Natural killer cell treated with Interleukin-12 subunit alpha and Interleukin-12 subunit beta and Interleukin-15 and Interleukin-18, amount 100 ng/mL, for 72 hours (primary cell): Measurements from ENCODE around the gene HMGB1. TPM values are rescaled to one million over a fixed set of nuclear protein-coding genes. Genes with fewer than 3 reads are reported as not detected.
A peak's percentile ranks its signal among the peaks of the same experiment; 100 is the strongest.

Experiments used
- ATAC-seq, 2 donors: fragments of 150-1000 bp; cut with Tn5 transposase in 1 of 2; sonication (Bioruptor Pico), chemical (Tn5 transposase) in 1 of 2; 2 replicates each; pipeline ENCODE4 v1.10.0; 2021
- DNase-seq: peaks from one replicate; pipeline ENCODE4 v3.0.0; 2022; ENCODE audit warnings: low spot score
- H3K27ac Mint-ChIP-seq, 2 donors: 1 replicate in 1 of 2; 2 replicates in 1 of 2; pipeline ENCODE4 v1.8.0; 2022; ENCODE audit warnings: mixed read lengths in 2 of 2, mild to moderate bottlenecking in 1 of 2, moderate library complexity in 1 of 2
- H3K27me3 Mint-ChIP-seq, 2 donors: 1 replicate in 1 of 2; 2 replicates in 1 of 2; pipeline ENCODE4 v1.8.0; 2022; ENCODE audit warnings: mixed read lengths in 2 of 2
- H3K36me3 Mint-ChIP-seq: one replicate; pipeline ENCODE4 v1.8.0; 2022; ENCODE audit warnings: mixed read lengths
- H3K4me1 Mint-ChIP-seq, 2 donors: 1 replicate in 1 of 2; 2 replicates in 1 of 2; pipeline ENCODE4 v1.8.0; 2022; ENCODE audit warnings: low read depth in 2 of 2, mixed read lengths in 2 of 2, mild to moderate bottlenecking in 1 of 2
- H3K4me3 Mint-ChIP-seq: one replicate; pipeline ENCODE4 v1.8.0; 2022; ENCODE audit warnings: mixed read lengths
- H3K9me3 Mint-ChIP-seq: 2 replicates; pipeline ENCODE4 v1.8.0; 2022; ENCODE audit warnings: mixed read lengths
- total RNA-seq, 2 donors: library from RNA; stranded (reverse); gene quantifications; one replicate each; pipeline ENCODE4 v1.2.3, GENCODE V29; 2022

Gene HMGB1
- total RNA-seq, 2 donors from 2014 or later, result 302 to 423 TPM

DNA sequence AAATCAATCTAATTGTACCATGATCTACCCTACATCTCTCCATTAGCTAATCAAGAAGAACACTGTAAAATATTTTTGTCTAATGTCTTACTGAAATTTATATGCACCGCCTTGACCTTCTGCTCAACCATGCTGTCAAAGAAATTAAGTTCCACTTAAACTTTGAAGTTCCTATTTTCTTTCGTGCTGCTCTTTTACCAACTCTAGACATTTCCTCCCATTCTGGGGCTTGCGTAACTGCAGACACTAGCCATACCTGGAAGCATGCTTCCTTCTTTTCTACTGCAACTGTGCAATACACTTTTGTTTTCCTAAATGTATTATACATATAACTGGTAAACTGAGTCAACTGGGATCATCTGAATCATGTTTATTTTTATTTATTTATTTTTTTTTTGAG is 51.9 kb downstream of the HMGB1 start:
- Mint-ChIP-seq H3K27ac (no peak overlapping the region), H3K27me3 (no peaks in the 10 kb centered on the region), H3K4me1 (peaks cover 0 to 3% of the 10 kb centered on the region in 2 donors), H3K36me3 (no peaks in the 10 kb centered on the region), H3K9me3 (no peaks in the 10 kb centered on the region), H3K4me3 (no peak overlapping the region)
- no peak for DNase-seq
- no peak for ATAC-seq

DNA sequence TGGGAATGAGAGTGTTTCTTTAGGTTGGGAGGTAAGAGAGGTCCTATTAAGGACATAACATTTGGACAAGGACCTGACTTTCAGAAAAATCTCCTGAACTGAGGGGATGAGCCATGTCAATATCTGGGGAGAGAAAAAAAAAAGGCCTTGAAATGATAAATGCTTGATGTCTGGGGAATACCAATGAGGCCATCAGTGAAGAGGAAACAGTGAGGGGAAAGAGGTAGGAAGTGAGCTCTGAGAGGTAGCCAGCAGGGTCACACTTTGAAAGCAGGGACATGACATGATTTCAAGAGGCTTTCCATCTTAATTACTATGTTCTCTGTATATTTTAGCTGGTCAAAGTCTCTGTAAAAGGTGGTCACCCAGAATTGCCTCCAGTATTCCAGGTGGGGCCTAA is 53.4 kb downstream of the HMGB1 start:
- DNase-seq (no peak), ATAC-seq (no peak)
- Mint-ChIP-seq H3K27me3 (no peaks in the 10 kb centered on the region), H3K36me3 (no peaks in the 10 kb centered on the region), H3K4me3 (no peak overlapping the region), H3K9me3 (no peaks in the 10 kb centered on the region), H3K27ac (no peak overlapping the region), H3K4me1 (peaks cover 6 to 8% of the 10 kb centered on the region in 2 donors)

DNA sequence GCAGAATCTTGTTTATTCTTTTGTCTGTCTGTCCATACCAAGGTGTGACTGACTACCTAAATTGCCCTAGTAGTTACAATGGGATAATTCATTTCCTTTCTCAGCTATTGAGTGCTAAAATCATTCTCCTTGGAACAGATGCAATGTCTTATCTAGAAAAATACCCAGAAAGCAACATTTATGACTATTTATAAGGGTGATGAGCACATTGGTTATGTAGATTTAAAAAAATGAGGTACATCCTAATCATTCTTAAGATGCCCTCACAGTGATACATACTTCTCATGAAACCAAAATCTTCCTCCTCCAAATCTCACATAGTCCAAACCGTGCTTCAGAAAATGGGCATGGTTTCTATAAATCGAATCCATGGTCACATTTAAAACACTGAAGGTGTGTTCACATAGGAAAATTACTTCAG is 55.0 kb downstream of the HMGB1 start:
- Mint-ChIP-seq H3K4me1 (peaks cover 18 to 19% of the 10 kb centered on the region in 2 donors), H3K27ac (no peak overlapping the region), H3K9me3 (no peaks in the 10 kb centered on the region), H3K36me3 (no peaks in the 10 kb centered on the region), H3K27me3 (no peaks in the 10 kb centered on the region), H3K4me3 (no peak overlapping the region)
- ATAC-seq (no peak), DNase-seq (no peak)

DNA sequence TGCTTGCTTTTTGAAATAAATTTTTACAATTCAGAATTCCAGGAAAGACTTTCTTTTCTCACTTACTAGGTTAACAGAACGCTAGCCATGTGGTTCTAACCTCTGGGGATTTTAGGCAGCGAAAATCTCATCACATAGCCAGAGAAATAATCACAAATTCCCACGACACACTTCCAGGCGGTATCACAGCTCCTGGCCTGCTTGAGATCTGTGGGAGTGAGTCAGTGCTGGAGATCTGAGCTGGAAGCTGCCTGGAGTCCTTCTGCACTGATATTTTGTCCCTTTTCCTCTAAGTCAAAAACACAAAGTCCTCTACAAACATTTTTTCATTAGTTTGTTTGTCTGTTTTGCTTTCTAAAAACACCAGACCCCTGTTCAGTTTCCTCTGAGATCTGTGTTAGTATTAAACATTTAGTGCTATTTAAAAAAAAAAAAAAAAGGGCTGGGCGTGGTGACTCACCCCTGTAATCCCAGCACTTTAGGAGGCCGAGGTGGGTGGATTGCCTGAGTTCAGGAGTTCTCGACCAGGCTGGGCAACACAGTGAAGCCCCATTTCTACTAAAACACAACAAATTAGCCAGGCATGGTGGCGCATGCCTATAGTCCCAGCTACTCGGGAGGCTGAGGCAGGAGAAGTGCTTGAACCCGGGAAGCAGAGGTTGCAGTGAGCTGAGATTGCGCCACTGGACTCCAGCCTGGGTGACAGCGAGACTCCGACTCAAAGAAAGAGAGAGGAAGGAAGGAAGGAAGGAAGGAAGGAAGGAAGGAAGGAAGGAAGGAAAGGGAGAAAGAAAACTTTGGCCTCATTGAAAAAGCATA is 55.6 kb downstream of the HMGB1 start:
- Mint-ChIP-seq H3K4me3 (no peak overlapping the region), H3K9me3 (no peaks in the 10 kb centered on the region), H3K4me1 (peaks cover 18 to 19% of the 10 kb centered on the region in 2 donors), H3K36me3 (no peaks in the 10 kb centered on the region), H3K27me3 (no peaks in the 10 kb centered on the region), H3K27ac (no peak overlapping the region)
- DNase-seq (no peak), ATAC-seq (no peak)

DNA sequence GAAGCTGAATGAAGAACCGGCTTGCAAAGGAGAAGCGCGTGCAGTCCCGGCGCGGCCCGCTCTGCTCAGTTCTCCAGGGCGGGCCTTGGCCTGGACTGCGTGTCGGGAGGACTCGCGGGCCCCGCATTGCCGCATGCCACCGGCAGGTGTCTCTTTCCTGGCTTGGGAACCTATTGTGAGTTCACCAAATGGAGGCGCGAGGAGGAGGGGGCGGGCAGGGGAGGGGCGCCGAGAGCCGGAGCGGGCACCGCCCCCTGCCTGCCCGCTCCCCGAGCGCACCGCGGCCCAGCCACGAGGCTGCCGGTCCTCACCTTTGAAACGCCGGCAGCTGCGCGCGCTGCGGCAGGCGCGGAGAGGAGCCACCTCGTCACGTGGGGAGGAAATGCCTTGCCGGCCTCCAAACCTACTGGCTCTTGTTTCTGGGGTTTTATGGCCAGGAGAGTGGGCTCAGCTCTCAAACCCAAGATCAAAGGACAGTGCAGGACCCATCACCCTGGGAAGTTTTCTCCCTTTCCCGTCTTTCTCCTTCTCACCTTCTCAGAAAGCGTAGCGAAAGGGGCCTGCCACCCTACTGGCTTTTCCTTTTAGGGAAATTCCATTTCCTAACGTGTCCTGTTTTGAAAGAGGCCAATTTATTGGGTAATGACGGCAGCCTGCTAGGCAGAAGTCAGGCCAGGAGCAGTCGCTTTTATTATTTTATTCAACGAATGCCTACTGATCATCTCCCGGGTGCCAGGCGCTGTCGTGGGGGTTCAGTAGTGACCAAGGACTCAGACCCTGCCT is 57.2 kb downstream of the HMGB1 start:
- H3K4me1 Mint-ChIP-seq, result peaks cover 18 to 19% of the 10 kb centered on the region in 2 donors
- H3K27ac Mint-ChIP-seq, result no peak overlapping the region
- peak overlapping the region; percentile 78 for H3K4me3 Mint-ChIP-seq
- ATAC-seq, result peak; percentile 93 to 96
- no peaks in the 10 kb centered on the region for H3K9me3 Mint-ChIP-seq
- no peaks in the 10 kb centered on the region for H3K36me3 Mint-ChIP-seq
- DNase-seq, result peak; percentile 87
- no peaks in the 10 kb centered on the region for H3K27me3 Mint-ChIP-seq

DNA sequence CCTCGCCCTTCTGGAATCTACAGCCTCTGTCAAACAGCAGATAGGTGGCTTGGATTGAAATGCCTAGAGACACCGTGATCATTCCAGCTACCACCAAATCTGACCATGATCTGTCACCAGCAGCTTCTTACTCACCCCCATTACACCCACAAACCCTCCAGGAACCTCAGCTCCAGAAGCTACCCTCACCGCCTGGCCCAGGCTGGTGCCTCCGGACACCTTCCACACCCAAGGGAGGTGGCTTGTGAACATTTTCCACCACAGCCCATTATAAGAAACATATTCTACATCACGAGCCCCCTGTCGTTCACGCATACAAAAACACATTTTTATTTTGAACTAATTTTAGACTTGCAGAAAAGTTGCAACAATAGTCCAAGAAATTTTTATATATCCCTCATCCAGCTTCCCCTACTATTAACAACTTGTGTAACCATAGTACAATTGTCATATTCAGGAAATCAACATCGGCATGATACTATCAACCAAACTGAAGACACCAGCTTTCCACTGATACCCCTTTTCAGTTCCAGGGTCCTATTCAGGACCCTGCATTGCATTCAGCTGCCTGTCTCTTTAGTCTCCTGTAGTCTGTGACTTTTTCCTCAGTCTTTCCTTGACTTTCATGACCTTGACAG is 58.8 kb downstream of the HMGB1 start:
- DNase-seq (no peak), ATAC-seq (no peak)
- peak overlapping the region in 1 of 2 donors; percentile 2 for H3K27ac Mint-ChIP-seq
- no peaks in the 10 kb centered on the region for H3K27me3 Mint-ChIP-seq
- H3K4me3 Mint-ChIP-seq, result peak overlapping the region; percentile 12
- H3K9me3 Mint-ChIP-seq, result no peaks in the 10 kb centered on the region
- no peaks in the 10 kb centered on the region for H3K36me3 Mint-ChIP-seq
- peaks cover 18 to 19% of the 10 kb centered on the region in 2 donors for H3K4me1 Mint-ChIP-seq

Other genes starting within 250 kb of the HMGB1 start
- gene KATNAL1, start 158.4 kb downstream of the HMGB1 start, total RNA-seq, result 10 to 100 TPM in 1 of 2 donors, 1 to 10 TPM in 1; 9.6 to 22.4 TPM
- not detected for gene UBE2L5, start 43.4 kb downstream of the HMGB1 start, total RNA-seq
- gene USPL1, start 152.0 kb upstream of the HMGB1 start, total RNA-seq, result 10 to 100 TPM; 18.6 to 25.6 TPM